Measurements from ENCODE around the gene FBXO44. TPM values are rescaled to one million over a fixed set of nuclear protein-coding genes. Genes with fewer than 3 reads are reported as not detected.

Gene FBXO44
- total RNA-seq, 1 donor from 2014 or later: 18.4 TPM

- DNase-seq: no peak
- H3K36me3 ChIP-seq: no peaks in the 10 kb centered on the region
- H3K4me1 ChIP-seq: peaks cover 11% of the 10 kb centered on the region
- intact Hi-C loops (cut with DNase I): no loop called here
- peaks cover 80% of the 10 kb centered on the region for H3K27me3 ChIP-seq (ENCODE audit: low read depth)
- peak within 1 kb of the TSS; percentile 35 for H3K4me3 ChIP-seq
- TF ChIP-seq CTCF (IDR thresholded peaks at IDR 0.05): no peak
- H3K9me3 ChIP-seq: no peaks in the 10 kb centered on the region
- peak; percentile 13 to 22 for ATAC-seq
- no peak within 1 kb of the TSS for H3K27ac ChIP-seq
Observed at GRCh38 chr1:11691302-11691914, 36.7 kb downstream of the FBXO44 start, which contains the start of gene DRAXIN. Gene DRAXIN (plus strand): TSS chr1:11691710. CDS start chr1:11706259, 14,549 bp downstream.

GRCh38 chr1:11691928-11692711 is 37.4 kb downstream of the FBXO44 start:
- H3K27me3 ChIP-seq (ENCODE audit: low read depth): peaks cover 80% of the 10 kb centered on the region
- intact Hi-C loops (cut with DNase I): no loop called here
- H3K4me3 ChIP-seq: peak overlapping the region; percentile 35
- H3K36me3 ChIP-seq: no peaks in the 10 kb centered on the region
- H3K9me3 ChIP-seq: no peaks in the 10 kb centered on the region
- DNase-seq (no peak), ATAC-seq (no peak)
- TF ChIP-seq CTCF (IDR thresholded peaks at IDR 0.05): no peak
- no peak overlapping the region for H3K27ac ChIP-seq
- peaks cover 11% of the 10 kb centered on the region for H3K4me1 ChIP-seq

GRCh38 chr1:11693024-11693590 is 38.4 kb downstream of the FBXO44 start:
- H3K27ac ChIP-seq: no peak overlapping the region
- intact Hi-C loops (cut with DNase I): no loop called here
- H3K36me3 ChIP-seq: no peaks in the 10 kb centered on the region
- ATAC-seq (peak; percentile 49 to 51), DNase-seq (no peak)
- TF ChIP-seq CTCF (IDR thresholded peaks at IDR 0.05): no peak
- peaks cover 11% of the 10 kb centered on the region for H3K4me1 ChIP-seq
- no peak overlapping the region for H3K4me3 ChIP-seq
- peaks cover 70% of the 10 kb centered on the region for H3K27me3 ChIP-seq (ENCODE audit: low read depth)
- no peaks in the 10 kb centered on the region for H3K9me3 ChIP-seq

- H3K36me3 ChIP-seq: no peaks in the 10 kb centered on the region
- H3K27me3 ChIP-seq (ENCODE audit: low read depth): peaks cover 62% of the 10 kb centered on the region
- no peak overlapping the region for H3K4me3 ChIP-seq
- intact Hi-C loops (cut with DNase I): no loop called here
- no peak for TF ChIP-seq CTCF (IDR thresholded peaks at IDR 0.05)
- no peak for ATAC-seq
- H3K9me3 ChIP-seq: no peaks in the 10 kb centered on the region
- no peak overlapping the region for H3K27ac ChIP-seq
- no peak for DNase-seq
- H3K4me1 ChIP-seq: peaks cover 11% of the 10 kb centered on the region
Observed at GRCh38 chr1:11693917-11694316, 39.2 kb downstream of the FBXO44 start.

- TF ChIP-seq CTCF (IDR thresholded peaks at IDR 0.05): no peak
- Histone ChIP-seq H3K4me3 (no peak overlapping the region), H3K27ac (no peak overlapping the region), H3K9me3 (no peaks in the 10 kb centered on the region), H3K4me1 (peaks cover 5% of the 10 kb centered on the region), H3K36me3 (no peaks in the 10 kb centered on the region), H3K27me3 (ENCODE audit: low read depth) (peaks cover 54% of the 10 kb centered on the region)
- intact Hi-C loops (cut with DNase I): no loop called here
- no peak for DNase-seq
- ATAC-seq: no peak
Observed at GRCh38 chr1:11695861-11696260, 41.2 kb downstream of the FBXO44 start.
